ENCODE data around the gene ASB3.

- TF ChIP-seq CTCF (conservative IDR thresholded peaks at IDR 0.05; ENCODE audit: low read length) (no peak), EZH2phosphoT487 (IDR thresholded peaks at IDR 0.05; ENCODE audit: borderline replicate concordance) (no peak)
Measured at GRCh38 chr2:53793261-53793660, 6.5 kb upstream of the ASB3 start.
